GM12872 (cell line): ENCODE measurements around the gene ZDHHC4.

Experiments used
- TF ChIP-seq, protein P1 (sequence below): IDR thresholded peaks from 3 replicates; pipeline ENCODE4 v1.5.1; 2011; ENCODE audit warnings: low read depth, mild to moderate bottlenecking, low read length, moderate library complexity; ENCODE audit not compliant: insufficient read depth

The ZDHHC4 gene

DNA sequence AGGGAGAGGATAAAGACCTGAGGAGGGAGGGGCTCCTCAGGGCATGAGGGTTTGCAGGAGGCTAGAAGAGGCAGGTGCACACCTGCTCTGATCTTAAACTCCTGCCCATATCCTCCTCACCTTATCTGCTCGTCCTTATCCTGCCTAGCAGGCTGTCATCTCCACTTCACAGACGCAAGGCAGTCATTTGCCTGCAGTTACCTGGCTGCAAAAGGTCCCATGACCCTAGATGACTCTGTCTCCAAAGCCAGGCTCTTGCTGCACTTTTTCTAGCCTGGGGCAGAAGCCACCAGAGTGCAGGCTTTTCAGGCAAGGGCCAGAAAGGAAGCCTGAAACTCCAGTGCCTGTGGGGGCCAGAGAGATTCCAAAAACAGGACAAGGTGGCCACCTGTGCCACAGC, 36.5 kb downstream of the ZDHHC4 start:
- TF ChIP-seq, protein P1, sequence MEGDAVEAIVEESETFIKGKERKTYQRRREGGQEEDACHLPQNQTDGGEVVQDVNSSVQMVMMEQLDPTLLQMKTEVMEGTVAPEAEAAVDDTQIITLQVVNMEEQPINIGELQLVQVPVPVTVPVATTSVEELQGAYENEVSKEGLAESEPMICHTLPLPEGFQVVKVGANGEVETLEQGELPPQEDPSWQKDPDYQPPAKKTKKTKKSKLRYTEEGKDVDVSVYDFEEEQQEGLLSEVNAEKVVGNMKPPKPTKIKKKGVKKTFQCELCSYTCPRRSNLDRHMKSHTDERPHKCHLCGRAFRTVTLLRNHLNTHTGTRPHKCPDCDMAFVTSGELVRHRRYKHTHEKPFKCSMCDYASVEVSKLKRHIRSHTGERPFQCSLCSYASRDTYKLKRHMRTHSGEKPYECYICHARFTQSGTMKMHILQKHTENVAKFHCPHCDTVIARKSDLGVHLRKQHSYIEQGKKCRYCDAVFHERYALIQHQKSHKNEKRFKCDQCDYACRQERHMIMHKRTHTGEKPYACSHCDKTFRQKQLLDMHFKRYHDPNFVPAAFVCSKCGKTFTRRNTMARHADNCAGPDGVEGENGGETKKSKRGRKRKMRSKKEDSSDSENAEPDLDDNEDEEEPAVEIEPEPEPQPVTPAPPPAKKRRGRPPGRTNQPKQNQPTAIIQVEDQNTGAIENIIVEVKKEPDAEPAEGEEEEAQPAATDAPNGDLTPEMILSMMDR: no peak

DNA sequence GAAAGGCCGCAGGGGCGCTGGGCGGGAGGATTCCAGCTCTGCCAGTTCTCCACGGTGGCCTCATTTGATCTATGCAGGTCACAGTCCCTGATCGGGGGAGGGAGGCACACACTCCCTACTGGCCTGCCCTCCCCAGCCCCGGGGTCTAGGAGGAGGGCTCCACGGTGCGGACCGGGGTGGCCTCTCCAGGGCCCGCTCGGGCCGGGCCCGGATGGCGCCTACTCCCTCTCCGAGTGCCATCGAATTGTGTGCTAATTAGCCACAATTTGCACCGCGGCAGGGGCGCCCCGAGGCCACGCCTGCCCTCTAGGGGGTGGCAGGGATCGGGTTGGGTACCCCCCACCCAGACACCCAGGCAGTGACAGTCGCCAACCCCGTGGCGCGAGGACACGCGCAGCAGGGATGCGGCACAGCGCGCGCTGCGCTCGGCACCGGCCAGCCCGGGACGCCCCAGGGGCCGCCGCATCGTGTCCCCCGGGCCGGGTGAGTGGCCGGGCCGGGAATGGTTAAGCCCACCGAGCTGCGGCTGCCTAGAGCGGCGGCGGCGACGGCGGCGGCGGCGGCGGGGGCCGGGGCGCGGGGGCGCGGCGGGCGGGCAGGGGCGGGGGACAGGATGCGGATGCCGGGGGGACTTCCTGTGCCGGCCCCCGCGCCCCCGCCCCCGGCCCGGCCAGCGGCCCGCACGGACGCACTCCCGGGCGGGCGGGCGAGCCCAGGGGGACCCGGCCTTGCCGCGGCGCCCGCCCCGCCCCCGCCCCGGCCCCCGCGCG, 37.9 kb downstream of the ZDHHC4 start, which contains the start of gene ZNF853:
TSS of gene ZNF853 (plus strand) at position 658 of the 770 bp plus-strand sequence. CDS start 565 bp downstream, outside the sequence.
- TF ChIP-seq, protein P1: no peak

DNA sequence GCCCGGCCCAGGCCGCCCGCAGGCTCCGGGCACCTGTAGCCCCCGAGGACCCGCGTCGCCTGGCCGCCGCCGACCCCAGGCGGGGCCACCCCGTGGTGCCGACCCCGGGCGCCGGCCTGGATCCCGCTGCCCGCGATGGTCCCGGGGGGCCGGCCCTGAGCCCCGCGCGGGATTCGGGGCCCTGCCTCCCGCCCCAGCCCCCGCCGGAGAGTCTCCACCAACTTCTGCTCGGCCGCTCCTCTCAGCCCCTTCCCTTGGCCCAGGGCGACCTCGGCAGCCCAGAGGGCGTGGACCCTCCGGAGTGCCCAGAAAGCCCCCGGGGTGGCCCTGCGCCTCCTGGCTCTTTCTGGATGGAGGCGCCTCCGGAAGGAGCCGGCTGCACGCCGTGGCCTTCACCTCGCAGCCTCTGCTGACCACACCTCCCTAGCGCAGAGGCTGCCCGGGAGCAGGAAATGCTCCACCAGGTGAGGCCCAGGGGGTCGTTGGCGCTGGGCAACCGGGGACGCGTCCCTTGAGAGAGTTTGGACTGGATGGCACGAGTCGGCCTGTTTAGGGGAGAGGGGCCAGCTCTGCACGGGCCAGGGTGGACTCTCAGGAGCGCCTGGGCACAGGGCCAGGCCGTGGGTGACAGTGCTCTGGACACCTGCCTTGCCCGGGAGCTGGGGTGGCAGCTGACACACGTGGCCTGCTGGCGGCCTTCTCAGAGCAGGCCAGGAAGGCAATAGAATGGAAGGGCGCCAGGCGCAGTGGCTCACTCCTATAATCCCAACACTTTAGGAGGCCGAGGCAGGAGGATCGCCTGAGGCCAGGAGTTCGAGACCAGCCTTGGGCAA, 38.7 kb downstream of the ZDHHC4 start:
- TF ChIP-seq, protein P1: no peak

DNA sequence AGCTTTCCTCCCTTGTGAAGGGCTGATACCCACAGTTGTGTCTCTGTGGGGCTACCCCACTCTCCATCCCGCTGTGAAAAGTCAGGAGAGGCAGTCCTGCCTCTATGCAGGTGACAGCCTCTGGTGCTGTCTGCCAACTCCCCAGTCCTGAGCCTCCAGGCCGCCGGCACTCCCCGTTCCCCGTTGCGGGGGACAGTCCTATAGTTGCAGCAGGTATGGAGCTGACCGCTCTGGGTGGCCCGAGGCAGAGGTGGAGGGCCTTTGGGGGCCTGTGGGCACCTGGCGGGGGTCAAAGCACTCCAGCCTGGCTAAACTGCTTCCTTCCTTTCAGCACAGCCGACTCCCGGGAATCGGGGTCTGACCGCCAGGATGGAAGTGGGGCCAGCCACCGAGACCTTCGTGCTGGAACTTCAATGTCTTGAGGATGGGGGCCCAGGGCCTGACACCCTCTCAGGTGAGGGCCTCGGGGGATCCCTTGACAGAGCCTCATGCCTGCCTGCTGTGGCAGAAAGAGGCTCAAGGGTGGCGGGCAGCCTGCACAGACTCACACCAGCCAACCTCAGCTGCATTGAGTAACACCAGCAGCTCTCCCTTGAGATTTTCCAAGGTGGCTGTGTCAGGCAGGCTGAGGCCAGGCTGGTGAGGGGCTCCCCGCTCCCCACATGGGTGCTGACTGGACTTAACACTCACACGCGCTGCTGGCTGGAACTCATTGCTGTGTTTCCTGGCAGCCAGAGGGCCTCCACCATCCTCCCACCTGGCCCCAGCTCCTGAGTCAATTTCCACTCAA, 39.8 kb downstream of the ZDHHC4 start:
- TF ChIP-seq, protein P1: no peak

DNA sequence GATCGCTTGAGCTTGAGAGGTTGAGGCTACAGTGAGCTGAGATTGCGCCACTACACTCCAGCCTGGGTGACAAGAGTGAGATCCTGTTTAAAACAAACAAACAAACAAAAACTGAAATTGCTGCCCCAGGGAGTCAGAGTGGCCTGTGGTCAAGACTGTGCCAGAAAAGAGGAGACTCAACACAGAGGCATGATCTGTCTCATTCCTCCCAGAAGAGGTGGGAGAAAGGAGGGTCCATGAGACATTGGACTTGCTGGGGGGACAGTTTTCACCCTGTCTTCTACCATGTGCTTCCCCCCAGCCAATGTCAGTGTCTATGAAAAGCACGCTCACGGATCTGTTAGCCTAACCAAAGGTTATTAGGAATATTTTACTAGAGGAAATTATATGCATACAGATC, 41.4 kb downstream of the ZDHHC4 start:
- TF ChIP-seq, protein P1: no peak

DNA sequence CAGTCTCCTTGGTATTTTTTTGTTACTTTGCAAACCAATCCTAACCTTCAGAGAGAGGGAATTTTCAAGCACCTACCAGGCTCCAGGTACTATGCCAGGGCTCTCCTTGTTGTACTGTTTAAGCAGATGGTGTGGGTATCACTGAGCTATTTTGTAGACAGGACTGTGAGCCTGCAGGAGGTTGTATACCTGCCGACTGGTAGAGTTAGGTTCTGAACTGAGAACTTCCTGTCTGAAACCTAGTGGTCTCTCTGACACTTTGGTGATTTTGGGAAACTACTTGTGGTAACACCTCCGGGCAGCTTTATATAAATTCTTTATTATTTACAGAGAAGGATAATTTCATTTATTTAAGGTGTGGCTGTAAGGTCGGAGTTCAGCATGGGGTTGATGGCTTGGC, 42.7 kb downstream of the ZDHHC4 start:
- TF ChIP-seq, protein P1: no peak
